DOHH2 (cell line): Measurements from ENCODE around the gene SH2D4B.

ENCODE experiments used
- H3F3A ChIP-seq: fragments of 200-600 bp; sonication (generic), shearing (Covaris generic); 2 replicates; pipeline ENCODE4 v1.6.0; 2016; ENCODE audit warnings: antibody characterized with exemption, mild to moderate bottlenecking; ENCODE audit not compliant: control insufficient read depth, insufficient read depth
- H3K27ac ChIP-seq: fragments of 200-600 bp; sonication (generic); 2 replicates; pipeline ENCODE4 v1.5.1; 2014; ENCODE audit warnings: low read depth, mild to moderate bottlenecking, low read length, moderate library complexity
- H3K27me3 ChIP-seq: fragments of 200-600 bp; sonication (generic); 2 replicates; pipeline ENCODE4 v1.6.1; 2014; ENCODE audit warnings: mild to moderate bottlenecking, low read length, mixed read lengths; ENCODE audit not compliant: control insufficient read depth
- H3K36me3 ChIP-seq: fragments of 200-600 bp; sonication (generic); 2 replicates; pipeline ENCODE4 v1.6.1; 2014; ENCODE audit warnings: mild to moderate bottlenecking, low read length, moderate library complexity, mixed read lengths; ENCODE audit not compliant: control insufficient read depth
- H3K4me1 ChIP-seq: fragments of 200-600 bp; sonication (generic); 2 replicates; pipeline ENCODE4 v1.6.1; 2014; ENCODE audit warnings: mild to moderate bottlenecking, low read length, mixed read lengths; ENCODE audit not compliant: control insufficient read depth
- H3K4me2 ChIP-seq: fragments of 200-600 bp; sonication (generic); 2 replicates; pipeline ENCODE4 v1.6.0; 2014; ENCODE audit warnings: mild to moderate bottlenecking, low read length, moderate library complexity
- H3K4me3 ChIP-seq: fragments of 200-600 bp; sonication (generic); 2 replicates; pipeline ENCODE4 v1.5.1; 2014; ENCODE audit warnings: mild to moderate bottlenecking, low read length, mixed read lengths
- H3K79me2 ChIP-seq: fragments of 200-600 bp; sonication (generic); 2 replicates; pipeline ENCODE4 v1.6.1; 2014; ENCODE audit warnings: mild to moderate bottlenecking, low read length, mixed read lengths; ENCODE audit not compliant: control insufficient read depth
- H3K9me2 ChIP-seq: fragments of 200-600 bp; sonication (generic); replicated peaks from 2 replicates; pipeline ENCODE4 v1.6.1; 2014; ENCODE audit warnings: mild to moderate bottlenecking, low read length, mixed read lengths; ENCODE audit not compliant: control insufficient read depth
- H3K9me3 ChIP-seq: fragments of 200-600 bp; sonication (generic); 2 replicates; pipeline ENCODE4 v1.6.1; 2014; ENCODE audit warnings: antibody characterized with exemption, low read length, mixed read lengths; ENCODE audit not compliant: control insufficient read depth, insufficient read depth
- H4K20me1 ChIP-seq: fragments of 200-600 bp; sonication (generic); 2 replicates; pipeline ENCODE4 v1.6.0; 2014; ENCODE audit warnings: low read depth, mild to moderate bottlenecking, antibody characterized with exemption, low read length, moderate library complexity; ENCODE audit not compliant: control insufficient read depth, insufficient read depth
- EZH2phosphoT487 ChIP-seq: fragments of 200-600 bp; sonication (generic); IDR thresholded peaks from 2 replicates; pipeline ENCODE4 v1.6.1; 2017; ENCODE audit warnings: borderline replicate concordance, mild to moderate bottlenecking, antibody characterized with exemption, low read length, moderate library complexity, mixed read lengths
- TF ChIP-seq, protein P1 (sequence below): fragments of 200-600 bp; sonication (generic); IDR thresholded peaks from one replicate; pipeline ENCODE4 v1.5.1; 2014; ENCODE audit warnings: antibody characterized with exemption, mild to moderate bottlenecking, low read depth, low read length; ENCODE audit not compliant: poor library complexity, severe bottlenecking

SH2D4B gene

DNA sequence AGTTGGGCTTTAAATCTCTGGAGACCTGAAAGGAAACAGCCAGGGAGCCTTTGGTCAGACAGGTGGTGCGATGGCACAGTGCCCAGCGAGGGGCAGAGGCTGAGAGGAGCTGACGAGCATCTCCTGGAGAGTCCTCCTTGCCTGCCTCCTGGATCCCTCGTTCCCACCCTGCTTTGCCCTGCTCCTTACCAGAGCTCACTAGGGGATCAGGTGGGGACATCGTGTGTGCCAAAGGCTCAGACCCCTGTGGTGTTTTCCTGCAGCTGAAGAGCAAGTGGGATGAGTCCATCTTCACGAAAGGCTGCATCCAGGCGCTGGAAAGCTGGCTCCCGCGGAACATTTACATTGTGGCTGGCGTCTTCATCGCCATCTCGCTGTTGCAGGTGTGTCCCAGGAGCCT lies 21.8 kb upstream of the SH2D4B start:
- TF ChIP-seq, protein P1, sequence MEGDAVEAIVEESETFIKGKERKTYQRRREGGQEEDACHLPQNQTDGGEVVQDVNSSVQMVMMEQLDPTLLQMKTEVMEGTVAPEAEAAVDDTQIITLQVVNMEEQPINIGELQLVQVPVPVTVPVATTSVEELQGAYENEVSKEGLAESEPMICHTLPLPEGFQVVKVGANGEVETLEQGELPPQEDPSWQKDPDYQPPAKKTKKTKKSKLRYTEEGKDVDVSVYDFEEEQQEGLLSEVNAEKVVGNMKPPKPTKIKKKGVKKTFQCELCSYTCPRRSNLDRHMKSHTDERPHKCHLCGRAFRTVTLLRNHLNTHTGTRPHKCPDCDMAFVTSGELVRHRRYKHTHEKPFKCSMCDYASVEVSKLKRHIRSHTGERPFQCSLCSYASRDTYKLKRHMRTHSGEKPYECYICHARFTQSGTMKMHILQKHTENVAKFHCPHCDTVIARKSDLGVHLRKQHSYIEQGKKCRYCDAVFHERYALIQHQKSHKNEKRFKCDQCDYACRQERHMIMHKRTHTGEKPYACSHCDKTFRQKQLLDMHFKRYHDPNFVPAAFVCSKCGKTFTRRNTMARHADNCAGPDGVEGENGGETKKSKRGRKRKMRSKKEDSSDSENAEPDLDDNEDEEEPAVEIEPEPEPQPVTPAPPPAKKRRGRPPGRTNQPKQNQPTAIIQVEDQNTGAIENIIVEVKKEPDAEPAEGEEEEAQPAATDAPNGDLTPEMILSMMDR = no peak
- TF ChIP-seq EZH2phosphoT487 = no peak
- H3K79me2 ChIP-seq = no peaks in the 10 kb centered on the region
- no peaks in the 10 kb centered on the region for H3K9me3 ChIP-seq
- no peaks in the 10 kb centered on the region for H3K9me2 ChIP-seq
- H3K36me3 ChIP-seq = peaks cover 18% of the 10 kb centered on the region; the same call in 1 of the 2 replicates
- H3F3A ChIP-seq = no peaks in the 10 kb centered on the region
- H3K4me2 ChIP-seq = no peak overlapping the region
- H3K4me3 ChIP-seq = no peak overlapping the region
- H3K4me1 ChIP-seq = peaks cover 13% of the 10 kb centered on the region
- H3K27ac ChIP-seq = no peak overlapping the region
- no peaks in the 10 kb centered on the region; the same call in 1 of the 2 replicates for H4K20me1 ChIP-seq
- no peaks in the 10 kb centered on the region for H3K27me3 ChIP-seq

DNA sequence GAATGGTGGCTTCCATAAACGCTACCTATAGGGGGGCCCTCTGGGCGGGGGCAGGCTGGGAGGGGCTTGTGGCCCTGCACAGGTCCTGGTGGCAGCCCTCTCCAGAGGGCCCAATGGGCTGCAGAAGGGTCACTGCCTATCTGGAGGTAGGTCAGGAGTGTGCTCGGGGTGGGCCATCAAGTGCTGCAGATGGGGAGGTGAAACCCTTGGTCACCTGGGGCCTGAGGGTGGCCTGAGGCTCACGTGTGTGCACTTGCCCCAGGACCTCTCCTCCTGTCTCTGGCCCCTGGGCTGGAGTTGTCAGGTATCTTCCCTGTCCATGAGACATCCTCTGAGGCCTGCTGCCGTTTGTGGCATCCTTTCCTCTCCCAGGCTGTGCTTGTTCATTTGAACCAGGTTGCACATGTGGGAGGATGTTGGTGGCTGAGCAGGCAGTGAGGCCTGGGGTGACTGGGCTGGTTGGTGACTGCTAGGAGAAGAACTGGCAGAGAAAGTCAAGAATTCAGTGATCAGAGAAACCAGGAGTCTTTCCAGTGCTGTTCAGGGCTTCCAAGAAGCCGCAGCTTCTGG lies 21.1 kb upstream of the SH2D4B start:
- TF ChIP-seq EZH2phosphoT487 = no peak
- TF ChIP-seq, protein P1 = no peak
- H3K9me3 ChIP-seq = no peaks in the 10 kb centered on the region
- H3K4me3 ChIP-seq = no peak overlapping the region
- H3K9me2 ChIP-seq = no peaks in the 10 kb centered on the region
- H4K20me1 ChIP-seq = no peaks in the 10 kb centered on the region; the same call in 1 of the 2 replicates
- H3K36me3 ChIP-seq = peaks cover 18% of the 10 kb centered on the region; the same call in 1 of the 2 replicates
- no peak overlapping the region for H3K27ac ChIP-seq
- no peaks in the 10 kb centered on the region for H3F3A ChIP-seq
- peaks cover 13% of the 10 kb centered on the region for H3K4me1 ChIP-seq
- H3K4me2 ChIP-seq = no peak overlapping the region
- no peaks in the 10 kb centered on the region for H3K79me2 ChIP-seq
- H3K27me3 ChIP-seq = no peaks in the 10 kb centered on the region

DNA sequence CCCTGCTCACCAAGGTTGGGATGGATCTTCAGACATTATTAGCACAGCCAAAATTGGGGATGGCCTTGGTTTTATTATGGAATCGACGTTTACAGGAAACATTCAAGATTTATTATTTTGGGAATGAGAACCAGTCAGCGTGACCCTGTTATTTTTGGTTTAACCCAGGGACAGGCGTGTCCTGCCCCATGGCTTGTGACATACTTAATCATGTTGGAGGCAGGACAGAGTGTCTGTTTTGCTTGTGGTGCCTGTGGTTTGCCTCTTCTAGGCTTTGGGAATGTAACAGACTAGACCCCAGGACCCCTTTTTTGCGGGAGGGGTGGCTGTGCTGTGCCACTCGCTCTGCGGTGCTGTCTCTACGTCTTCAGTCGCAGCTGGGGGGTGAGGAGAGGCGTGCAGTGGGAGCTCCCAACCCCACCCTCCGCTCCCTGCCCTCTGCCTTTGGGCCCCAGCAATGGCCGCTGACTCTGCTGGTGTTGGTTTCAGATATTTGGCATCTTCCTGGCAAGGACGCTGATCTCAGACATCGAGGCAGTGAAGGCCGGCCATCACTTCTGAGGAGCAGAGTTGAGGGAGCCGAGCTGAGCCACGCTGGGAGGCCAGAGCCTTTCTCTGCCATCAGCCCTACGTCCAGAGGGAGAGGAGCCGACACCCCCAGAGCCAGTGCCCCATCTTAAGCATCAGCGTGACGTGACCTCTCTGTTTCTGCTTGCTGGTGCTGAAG lies 20.1 kb upstream of the SH2D4B start:
- TF ChIP-seq, protein P1 = no peak
- no peak for TF ChIP-seq EZH2phosphoT487
- H3K79me2 ChIP-seq = no peaks in the 10 kb centered on the region
- no peak overlapping the region for H3K4me2 ChIP-seq
- H3K27ac ChIP-seq = no peak overlapping the region
- peaks cover 13% of the 10 kb centered on the region for H3K4me1 ChIP-seq
- no peaks in the 10 kb centered on the region for H3F3A ChIP-seq
- H3K4me3 ChIP-seq = no peak overlapping the region
- no peaks in the 10 kb centered on the region; the same call in 1 of the 2 replicates for H4K20me1 ChIP-seq
- H3K27me3 ChIP-seq = no peaks in the 10 kb centered on the region
- peaks cover 12% of the 10 kb centered on the region; the same call in 1 of the 2 replicates for H3K36me3 ChIP-seq
- H3K9me2 ChIP-seq = no peaks in the 10 kb centered on the region
- H3K9me3 ChIP-seq = no peaks in the 10 kb centered on the region
